HG02938 (cell line): Measurements from ENCODE around the gene TCP11L1.
"Not testable (repeated sequence)": the region's sequence is repeated elsewhere in the genome, so short reads cannot be mapped to it uniquely, and the experiment has no call there.

Experiments
- ATAC-seq: cut with Tn5 transposase; IDR thresholded peaks from one replicate; pipeline ENCODE4 v1.9.1; 2021; ENCODE audit warnings: mild to moderate bottlenecking, moderate library complexity; ENCODE audit not compliant: unreplicated experiment

TCP11L1 gene

DNA sequence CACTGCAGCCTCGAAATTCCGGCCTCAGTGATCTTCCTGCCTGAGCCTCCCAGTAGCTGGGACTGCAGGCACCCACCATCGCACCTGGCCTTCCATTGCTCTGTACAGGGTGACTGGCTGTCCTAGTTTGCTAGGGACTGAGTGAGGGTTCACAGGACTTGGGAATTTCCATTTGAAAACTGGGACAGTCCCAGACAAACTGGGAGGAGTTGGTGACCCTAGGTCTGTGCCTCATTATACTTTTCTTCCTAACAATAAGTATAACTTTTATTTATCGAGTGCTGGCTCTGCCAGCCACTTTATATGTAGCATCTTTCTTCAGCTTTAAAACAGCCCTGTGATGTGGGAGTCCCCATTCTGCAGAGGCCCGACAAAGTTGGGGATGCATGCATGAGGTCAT is 25.5 kb downstream of the TCP11L1 start:
- ATAC-seq, result no peak

DNA sequence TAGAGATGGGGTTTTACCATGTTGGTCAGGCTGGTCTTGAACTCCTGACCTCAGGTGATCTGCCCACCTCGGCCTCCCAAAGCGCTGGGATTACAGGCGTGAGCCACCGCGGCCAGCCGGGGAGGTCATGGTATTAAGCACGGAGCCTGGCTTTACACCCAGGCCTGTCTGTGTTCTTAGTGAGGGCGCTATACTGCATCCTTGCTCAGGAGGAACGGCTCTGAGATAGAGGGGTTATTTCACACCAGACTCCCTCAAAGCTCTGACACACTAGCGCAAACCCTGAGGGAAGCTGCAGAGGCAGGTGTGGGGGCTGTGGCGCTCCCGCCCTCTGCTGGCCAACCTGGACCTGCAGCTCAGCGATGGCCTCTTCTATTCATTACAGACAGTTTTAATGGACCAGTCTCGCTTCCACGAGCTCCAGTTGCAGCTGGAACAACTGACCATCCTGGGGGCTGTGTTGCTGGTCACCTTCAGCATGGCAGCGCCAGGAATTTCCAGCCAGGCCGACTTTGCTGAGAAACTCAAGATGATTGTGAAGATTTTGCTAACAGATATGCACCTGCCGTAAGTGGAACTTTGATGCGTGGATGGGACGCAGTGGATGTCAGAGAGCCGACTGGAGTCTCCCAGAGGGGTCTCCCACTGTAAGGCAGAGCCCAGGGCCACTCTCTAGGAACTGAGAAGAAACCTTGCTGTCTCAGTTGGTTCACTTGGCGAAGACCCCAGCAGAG is 26.2 kb downstream of the TCP11L1 start:
- peak; percentile 34 for ATAC-seq

DNA sequence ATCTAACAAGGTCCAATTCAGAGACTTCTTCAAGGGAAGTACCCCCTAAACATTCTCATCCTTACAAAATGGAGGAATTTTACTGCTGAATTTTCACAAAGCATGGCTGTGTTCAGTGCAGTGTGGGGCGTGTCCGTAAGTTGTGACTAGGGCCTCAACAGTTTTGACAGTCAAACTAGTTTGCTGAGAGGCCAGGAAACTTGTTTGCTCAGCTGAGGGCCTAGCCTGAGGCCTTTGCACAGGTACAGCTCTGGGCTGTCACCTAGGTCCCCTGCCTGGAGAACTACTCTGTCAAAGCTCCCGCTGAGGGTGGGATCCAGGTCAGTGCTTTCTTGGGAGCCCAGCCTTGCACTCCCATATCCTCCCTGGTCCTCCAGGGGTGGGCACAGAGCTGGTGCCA is 27.9 kb downstream of the TCP11L1 start:
- ATAC-seq, result no peak

DNA sequence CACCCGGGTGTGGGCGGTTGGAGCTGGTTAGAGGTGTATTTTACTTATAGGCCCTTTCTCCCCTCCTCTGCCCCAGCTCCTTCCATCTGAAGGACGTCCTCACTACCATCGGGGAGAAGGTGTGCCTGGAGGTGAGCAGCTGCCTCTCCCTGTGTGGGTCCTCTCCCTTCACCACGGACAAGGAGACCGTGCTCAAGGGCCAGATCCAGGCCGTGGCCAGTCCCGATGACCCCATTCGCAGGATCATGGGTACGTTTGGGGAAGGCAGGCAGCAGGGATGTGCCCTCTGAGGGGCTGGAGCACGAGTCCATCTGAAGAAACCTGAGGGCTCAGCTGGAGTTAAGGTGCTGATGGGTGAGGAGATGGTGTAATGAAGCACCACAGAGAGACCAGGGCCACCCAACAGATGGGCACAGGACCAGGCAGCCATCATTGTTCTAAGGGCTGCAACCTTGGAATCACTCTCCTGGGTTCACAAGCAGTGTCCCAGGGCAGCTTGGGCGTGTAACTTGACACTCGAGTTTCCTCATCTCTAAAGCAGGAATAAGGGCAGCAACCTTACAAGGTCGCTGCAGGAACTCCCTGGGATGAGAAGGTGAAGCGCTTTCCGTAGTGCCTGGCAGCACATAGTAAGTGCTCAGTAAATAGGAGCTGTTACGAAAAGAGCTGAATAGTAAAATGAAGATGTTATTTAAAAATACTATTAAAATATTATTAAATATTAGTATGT is 29.4 kb downstream of the TCP11L1 start:
- ATAC-seq, result no peak

DNA sequence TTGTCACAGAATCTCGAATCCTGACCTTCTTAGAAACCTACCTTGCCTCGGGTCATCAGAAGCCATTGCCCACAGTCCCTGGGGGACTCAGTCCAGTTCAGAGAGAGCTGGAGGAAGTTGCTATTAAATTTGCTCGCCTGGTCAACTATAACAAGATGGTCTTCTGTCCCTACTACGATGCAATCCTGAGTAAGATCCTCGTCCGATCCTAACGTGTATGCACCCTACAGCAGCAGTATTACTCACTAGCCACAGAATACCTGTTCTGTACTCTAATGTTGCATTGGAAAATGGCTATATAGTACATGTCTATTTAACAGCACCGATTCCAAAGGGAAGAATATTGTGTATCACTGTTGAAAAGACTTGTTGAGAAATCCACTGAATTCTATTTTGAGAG is 33.1 kb downstream of the TCP11L1 start:
- no peak for ATAC-seq

DNA sequence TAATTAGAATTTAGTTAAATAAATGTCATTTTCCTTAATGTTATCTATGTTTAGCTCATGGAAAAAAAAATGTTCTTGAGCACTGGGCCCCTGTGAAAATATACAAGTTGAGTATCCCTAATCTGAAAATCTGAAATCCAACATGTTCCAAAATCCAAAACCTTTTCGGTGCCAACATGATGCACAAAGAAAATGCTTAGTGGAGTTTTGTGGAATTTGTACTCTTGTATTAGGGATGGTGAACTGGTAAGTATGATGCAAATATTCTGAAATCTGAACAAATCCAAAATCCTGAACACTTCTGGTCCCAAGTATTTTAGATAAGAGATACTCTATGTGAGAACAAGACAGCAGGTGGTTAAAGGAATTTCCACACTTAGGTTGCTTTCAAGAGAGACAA is 44.5 kb downstream of the TCP11L1 start:
- no peak for ATAC-seq

DNA sequence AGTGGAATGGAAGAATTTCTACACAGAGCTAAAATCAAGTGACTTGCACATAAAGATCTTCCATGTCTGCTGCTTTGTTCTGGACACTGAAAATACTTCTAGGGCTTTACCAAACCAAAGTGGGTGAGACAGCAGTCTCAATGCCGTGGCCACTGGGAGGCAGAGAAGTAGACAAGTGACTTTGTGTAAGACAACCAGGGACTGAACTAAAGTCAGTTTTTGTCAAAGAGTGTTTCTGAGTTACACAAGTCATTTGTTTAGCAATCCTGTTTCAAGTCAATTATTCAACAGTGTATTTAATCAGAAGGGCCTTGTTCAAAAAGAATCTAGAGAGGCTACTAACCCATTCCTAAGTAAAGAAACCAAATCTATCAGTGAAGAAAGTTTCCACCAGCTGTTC is 46.6 kb downstream of the TCP11L1 start:
- ATAC-seq, result no peak

DNA sequence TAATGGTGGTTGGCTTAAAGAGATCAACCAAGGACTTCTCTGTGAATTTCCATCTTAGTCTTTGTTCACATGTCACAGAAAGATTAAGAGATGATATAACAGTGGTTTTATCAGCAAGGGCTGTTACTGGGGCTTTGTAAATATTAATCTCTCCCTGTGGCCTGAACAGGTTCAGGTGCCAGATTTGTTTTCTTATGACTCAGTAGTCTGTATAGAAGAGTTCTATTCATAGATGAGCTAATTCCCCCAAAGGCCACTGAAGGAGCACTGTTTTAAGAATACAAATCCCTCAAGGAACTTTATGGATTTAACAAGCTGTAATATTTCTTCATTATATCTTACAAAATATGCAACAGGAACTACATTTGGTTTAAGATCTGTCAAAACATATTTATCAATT is 50.4 kb downstream of the TCP11L1 start:
- ATAC-seq, result no peak

DNA sequence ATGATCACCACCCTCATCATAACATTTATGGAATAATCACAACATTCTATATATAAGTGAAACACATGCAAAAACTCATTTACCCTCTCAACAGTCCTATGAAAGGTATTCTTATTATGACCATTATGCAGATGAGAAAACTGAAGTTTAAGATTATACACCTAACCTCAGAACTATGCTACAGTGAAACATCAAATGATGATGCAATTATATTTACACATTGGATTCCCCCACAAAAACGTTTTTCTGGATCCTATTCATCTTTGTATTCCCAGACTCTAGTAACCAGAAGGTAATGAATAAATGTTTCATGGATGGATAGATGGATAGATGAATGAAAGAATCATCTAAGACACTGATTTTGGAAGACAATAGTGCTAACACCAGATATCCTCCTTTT is 54.8 kb downstream of the TCP11L1 start:
- ATAC-seq, result no peak

DNA sequence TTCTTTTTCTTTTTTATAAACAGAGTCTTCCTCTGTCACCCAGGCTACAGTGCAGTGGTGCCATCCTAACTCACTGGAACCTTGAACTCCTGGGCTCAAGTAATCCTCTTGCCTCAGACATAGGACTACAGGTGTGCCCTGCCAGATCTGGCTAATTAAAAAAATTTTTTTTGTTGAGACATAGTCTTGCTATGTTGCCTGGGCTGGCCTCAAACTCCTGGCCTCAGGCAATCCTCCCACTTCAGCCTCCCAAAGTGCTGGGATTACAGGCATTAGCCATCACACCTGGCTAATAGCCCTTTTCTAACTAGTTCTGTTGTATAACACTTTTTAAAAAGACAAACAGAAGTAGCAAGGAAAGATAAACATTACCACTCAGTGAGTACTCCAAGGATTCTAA is 64.5 kb downstream of the TCP11L1 start:
- no peak for ATAC-seq

DNA sequence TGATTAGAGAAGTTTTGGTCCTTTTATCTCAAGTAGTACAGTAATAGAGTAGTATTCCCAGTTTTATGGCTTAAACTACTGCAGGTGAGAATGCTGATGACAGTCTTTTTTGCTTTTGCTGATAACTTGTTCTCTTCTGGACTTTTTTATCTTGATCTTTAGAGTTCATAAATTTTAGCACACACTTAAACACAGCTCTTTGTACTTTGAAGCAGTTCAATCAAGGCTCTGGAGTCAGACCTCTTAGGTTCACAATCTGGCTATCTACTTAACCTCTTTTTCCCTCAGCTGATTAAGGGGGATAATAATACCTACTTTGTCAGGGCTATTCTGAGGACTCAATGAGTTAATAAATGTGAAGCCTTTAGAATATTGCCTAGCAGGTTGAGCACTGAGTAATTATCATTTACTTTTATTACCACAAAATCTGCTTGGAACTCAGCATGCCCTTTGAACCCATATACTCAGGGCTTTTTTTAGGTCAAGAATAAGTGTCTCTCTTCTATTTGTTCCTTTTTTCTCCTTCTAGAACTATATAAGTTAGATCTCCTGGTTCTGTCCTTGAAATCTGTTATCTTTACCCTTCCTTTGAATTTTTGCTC is 70.0 kb downstream of the TCP11L1 start:
- ATAC-seq, result no peak

DNA sequence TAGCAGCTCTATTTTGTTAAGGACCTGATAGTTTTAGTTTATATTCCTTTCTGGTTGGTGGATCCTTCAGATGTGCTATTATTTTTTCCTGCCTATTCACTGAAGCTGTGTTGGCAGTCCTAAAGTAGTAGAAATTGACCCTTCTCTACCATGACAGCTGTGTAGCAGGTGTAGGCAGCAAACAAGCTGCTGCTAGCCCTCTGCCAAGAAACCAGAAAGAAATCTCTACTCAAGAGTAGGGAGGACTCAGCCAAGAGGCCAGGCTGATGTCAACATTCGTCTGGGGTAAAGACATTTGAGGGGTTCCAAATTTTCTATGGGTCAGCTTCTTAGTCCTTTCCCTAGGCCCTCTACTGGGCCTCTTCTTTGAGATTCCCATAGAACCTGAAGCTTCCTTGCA is 70.7 kb downstream of the TCP11L1 start:
- ATAC-seq, result no peak

DNA sequence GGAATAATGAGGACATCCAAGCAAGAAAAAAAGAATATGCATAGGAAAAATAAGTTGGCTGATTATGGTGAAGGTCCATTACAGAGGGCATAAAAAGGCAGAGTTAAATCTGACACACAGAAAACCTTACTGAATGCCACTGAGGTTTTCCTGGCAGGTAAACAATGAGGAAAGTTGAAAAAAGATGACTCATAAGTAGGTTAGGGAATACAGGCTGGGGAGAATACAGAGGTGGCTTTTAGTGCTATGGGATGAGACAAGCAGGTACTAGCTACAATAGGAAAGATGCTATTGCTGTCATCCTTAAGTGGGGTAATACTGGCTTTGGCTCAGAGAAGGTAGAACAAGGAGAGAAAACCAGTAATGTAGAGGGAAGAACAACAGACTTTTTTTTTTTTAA is 77.2 kb downstream of the TCP11L1 start:
- ATAC-seq, result no peak

DNA sequence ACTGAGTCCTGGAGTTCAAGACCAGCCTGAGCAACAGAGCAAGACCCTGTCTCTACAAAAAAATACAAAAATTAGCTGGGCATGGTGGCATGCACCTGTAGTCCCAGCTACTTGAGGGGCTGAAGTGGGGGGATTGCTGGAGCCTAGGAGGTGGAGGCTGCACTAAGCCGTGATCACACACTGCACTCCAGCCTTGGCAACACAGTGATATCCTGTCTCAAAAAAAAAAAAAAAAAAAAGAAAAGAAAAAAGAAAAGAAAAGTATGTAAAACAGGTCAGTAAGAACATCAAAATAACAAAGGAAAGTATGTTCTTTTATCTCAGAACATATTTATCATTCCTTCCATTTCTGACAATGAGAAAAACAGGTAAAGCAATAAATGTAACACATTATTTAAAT is 83.3 kb downstream of the TCP11L1 start:
- not testable (repeated sequence) for ATAC-seq
